Activated CD4-positive, alpha-beta T cell treated with anti-CD3 and anti-CD28 coated beads, Interleukin-2, Interleukin-6, amounts not matched to agents 100 ng/mL and 50 ng/mL, durations not matched to agents 16 hours and 8 hours (primary cell): ENCODE results near the gene RASA3.
"Not testable (repeated sequence)": the region's sequence is repeated elsewhere in the genome, so short reads cannot be mapped to it uniquely, and the experiment has no call there.

Source experiments
- DNase-seq: peaks from one replicate; pipeline ENCODE4 v3.0.0-alpha.2; 2020

RASA3 gene

DNA sequence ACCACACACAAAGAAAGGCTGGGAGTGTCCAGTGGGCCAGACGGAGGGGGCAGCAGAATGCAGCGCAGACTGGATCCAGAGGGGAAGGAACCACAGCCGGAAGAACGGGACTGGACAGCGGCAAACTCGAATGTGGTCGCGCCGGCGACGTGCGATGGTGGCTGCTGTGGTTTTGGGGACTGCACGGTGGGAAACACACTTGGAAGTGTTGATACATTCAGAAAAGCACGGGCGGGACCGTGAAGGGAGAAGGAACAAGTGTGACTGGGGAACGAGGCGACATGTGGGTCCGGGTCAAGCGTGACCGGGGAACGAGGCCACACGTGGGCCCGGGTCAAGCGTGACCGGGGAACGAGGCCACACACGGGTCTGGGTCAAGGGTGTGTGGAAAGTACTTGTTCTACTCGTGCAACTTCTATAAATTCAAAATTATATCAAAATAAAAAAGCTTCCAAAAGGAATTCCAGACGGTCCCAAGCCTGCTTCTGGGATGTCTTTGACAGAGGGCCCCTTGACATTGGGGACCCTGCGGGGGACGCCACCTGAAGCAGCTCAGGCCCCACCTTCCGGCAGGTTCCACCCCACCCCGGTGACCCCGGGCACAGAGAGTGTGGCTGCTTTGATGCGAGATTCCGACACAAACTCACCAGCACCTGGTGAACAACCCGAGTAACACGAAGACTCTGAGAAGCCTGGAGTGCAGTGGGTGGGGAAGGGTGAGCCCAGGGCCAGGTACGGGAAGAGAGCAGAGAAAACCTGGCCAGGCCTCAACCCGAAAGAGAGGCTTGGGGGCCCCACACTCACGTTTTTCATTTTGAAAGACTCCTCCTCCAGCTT is 133.4 kb downstream of the RASA3 start:
- DNase-seq = no peak

DNA sequence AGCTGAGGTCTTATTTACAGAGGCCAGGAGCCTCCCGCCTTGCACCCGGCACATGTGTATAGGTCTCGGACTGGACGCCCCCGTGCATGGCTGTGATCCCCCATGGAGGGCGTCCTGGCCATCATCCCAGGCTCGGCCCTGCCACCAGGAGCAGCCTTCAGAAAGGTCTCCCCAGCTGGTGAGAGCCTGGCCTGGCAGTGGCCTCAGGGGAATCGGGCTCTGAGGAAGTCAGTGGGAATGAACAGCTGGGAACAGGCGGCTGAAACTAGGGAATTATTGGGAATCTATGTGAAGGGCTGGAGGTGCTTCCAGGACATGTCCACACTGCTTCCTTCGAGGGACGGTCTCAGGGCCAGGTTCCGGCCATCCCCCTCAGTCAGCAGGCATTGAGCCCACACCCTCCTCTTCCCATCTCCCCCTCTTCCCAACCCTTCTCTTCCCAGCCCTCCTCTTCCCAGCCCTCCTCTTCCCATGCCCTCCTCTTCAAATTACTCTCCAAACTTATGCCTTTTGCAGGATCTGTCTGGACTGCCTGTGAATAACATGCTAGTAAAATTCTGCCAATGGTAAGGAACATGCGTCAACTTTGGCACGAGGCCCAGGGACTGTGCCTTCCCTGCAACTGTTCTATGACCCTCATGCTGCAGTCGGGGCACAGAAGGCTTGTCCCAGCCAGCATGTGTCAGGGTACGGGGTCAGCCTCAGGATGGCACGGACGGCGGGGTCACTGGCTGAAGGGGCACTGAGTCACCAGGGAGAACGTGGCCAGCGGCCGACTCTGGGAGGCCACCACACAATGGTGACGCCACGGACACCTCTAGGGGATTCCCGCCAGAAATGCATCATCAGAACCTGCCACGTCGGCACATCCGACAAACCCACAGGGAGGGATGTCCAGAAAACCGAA is 134.3 kb downstream of the RASA3 start:
- no peak for DNase-seq

DNA sequence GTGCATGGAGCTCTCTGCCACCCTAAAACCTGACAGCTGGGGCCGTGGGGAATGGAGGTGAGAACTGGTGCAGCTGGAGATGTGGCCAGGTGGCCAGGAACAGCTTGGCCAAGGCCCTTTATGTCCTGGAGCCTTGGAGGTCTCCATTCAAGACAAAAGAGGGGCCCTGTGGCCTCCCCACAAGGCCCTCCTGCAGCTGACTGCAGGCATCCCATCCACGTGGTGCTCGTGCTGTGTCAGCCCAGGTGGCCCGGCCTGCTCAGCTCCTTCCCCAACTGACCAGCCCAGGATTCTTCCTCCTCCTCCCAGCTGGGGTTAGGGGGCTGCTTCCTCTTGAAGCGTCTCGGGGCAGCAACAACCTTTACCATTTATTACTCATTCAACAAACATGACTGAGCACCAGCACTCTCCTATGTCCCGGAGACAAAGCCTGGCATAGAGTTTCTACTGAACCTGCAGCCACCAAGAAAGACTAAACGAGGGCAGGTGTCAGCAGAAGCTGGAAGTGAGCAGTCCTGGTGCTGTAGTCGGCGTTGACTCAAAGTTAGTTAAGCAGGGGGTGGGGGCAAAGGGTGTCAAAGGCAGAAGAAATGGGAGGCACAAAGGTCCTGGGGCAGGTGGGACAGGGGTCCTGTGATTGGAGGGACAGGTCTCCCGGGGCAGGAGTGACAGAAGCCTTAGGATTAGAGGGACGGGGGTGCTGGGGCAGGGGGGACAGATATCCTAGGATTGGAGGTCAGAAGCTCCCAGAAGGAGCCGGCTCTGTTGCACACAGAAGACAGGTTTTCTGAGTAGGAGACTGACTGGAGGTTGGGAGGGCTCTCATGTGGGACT is 135.3 kb downstream of the RASA3 start:
- DNase-seq = no peak

DNA sequence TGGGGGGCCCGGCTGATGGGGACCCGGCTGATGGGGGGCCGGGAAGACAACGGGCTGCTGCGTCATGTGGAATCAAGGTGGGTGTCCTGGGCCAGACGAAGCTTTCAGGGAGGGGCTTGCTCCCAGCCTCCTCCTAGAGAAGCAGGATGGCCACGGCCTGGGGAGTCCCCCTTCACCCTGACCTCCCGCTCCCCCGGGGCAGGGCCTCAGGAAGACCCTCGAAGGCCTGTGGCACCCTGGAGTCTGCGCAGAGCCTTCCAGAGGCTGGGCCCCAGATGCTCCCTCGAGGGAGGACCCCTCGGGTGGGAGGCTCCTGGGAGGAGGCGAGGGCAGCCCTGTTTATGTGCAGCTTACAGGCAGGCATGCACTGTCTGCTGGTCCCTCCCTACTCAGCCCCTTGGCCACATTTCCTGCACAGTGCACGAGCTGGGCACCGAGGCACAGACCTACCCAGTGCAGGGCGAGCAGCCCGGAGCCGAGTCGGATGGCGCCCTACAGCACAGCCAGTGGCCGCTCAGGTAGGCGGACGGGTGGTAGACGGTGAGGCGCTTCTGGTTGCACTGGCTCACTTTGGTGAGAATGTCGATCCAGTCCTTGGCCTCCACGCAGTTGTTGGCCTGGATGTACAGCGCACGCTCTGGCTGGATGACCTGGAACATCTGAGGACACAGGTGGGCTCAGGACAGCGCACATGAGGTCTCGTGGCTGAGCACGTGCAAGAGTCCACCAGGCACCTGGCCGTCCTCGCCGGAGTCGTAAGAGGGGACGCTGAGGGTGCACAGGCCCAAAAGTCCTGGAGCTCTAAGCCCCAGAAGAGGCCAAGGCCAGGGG is 136.1 kb downstream of the RASA3 start:
- no peak for DNase-seq

DNA sequence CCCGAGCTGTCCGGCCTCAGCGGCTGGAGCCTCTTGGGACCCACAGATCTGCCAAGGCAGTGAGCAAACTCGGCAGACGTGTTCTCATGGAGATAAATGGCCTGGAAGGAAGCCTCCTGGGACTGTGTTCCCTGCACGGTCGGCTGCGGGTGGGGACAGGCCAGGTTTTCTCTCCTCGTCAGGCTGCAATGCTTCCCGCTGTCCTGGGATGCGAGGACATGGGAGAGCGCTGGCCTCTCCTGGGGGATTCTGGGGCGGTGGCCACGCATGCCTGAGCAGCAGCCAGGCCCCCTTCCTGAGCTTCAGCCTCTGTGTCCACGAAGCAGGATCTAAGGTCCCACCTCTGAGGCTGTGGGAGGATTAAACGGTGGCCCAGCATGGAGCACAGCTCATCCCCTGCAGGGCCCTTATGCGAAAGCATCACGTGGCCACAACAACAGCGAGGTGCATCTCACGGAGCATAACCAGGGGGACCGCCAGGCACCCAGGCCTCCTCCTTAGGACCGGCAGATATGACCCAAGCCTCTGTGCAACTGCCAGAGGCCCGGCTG is 137.3 kb downstream of the RASA3 start:
- DNase-seq = no peak

DNA sequence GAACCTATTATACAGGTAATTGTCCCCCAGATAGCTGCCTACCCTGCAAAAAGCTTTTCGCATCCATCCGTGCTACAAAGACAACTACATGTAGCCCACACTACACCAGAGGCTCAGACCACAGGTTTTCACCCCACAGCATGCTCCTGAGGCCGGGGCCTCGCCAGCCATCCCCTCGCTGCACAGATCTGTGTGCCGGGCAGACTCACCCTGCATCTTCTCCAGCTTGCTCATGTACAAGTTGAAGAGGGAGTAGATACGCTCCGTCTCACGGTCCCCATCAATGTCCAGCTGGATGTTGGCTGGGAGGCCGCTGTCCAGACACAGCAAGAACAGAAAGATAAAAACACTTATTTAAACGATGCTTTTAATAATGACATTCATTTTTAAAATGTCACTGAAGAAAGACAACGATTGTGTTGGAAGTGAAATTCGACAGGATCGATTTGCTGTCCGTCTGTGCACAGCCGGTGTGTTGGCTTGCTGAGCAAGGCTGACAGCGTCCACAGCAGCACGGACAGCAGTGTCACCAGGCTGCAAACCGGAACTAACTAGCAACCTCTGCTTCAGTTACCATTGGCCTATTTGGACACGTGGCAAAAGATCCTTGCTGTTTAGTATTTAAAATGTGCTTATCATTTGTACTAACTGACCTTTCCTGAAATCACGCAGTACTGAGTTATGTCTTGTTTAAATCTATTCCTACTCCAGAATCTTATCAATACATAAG is 140.0 kb downstream of the RASA3 start:
- no peak for DNase-seq

DNA sequence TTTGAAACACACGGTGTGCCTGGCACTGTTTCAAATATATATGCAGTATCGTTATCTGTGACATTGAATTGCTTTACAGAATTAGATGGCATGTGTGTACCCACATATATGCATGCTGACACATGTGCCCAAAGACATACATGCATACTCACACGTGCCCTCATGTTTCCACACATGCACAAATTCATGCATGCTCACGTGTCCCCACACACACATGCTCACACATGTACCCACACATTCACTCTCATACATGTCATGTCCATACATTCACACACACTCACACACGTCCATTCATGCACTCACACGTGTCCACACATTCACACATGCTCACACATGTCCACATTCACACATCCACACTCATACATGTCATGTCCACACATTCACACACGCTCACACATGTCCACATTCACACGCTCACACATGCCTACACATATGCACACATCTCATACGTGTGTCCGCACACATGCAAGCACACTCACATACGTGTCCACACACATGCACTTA is 140.7 kb downstream of the RASA3 start:
- no peak for DNase-seq

DNA sequence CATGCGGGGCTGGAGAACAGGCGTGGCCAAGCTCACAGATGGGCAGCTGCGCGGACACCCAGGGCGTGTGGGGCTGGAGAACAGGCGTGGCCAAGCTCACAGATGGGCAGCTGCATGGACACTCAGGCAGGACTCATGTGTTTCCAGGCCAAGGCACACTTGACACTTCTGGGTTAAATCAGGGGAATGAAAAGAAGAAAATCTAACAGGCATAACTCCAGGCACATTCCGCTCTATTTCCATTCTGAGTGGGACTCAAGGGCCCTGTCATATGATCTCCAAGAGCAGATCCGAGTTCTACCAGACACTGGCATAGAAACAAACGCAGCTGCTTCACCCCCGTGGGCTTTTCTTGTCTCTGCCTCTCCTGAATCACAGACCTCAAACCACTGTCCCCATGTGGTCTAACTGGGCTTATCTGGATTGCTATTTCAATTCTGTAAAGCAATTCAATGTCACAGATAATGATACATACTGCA is 141.2 kb downstream of the RASA3 start:
- no peak for DNase-seq

DNA sequence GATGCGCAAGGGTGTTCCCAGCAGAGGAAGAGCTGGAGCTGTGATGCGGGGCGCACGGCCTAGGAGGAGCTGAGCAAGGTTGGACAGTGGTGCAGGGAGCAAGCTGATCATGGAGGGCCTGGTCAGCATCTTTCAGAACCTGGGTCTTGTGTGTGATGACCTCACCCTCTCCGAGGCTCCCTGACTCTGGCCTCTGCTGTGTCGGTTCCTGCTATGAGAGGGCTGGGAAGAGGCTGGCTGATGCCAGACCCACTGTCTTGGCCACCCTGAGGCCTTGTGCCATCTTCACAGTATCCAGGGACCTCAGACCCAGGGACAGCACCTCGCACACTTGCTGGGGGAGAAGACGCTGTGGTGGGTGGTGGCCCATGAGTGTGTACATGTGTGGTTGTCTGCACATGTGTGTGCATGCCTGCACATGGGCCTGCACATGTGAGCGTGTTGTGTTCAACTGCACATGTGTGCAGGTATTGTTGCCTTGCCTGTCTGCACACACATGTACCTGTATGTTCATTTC is 142.0 kb downstream of the RASA3 start:
- DNase-seq = no peak

DNA sequence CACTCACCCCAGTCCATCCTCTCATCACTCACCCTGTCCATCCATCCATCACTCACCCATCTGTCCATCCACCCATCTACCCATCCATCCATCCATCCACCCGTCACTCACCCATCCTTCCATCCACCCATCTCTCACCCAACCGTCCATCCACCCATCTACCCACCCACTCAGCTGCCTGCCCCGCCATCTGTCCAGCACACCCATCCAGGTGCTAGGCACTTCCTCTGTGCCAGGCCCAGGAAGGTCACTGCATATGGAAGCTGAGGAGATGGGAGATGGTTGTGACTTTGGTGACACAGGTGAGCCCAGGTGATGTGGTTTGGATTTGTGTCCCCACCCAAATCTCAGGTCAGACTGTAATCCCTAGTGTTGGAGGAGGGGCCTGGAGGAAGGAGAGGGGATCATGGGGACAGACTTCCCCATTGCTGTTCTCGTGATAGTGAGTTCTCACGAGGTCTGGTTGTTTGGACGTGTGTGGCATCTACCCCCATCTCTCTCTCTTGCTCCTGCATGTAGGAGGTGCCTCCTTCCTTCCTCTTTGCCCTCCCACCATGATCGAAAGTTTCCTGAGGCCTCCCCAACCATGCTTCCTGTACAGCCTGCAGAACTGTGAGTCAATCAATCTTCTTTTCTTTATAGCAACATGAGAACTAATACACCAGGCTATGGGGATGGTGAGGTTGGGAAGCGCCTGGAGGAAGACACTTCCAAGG is 142.7 kb downstream of the RASA3 start:
- no peak for DNase-seq

DNA sequence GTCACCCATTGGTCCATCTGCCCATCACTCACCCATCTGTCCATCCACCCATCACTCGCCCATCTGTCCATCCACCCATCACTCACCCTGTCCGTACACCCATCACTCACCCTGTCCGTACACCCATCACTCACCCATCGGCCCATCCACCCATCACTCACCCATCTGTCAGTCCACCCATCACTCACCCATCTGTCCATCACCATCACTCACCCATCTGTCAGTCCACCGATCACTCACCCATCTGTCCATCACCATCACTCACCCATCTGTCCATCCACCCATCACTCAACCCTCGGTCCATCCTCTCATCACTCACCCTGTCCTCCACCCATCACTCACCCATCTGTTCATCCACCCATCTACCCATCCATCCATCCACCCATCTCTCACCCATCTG is 143.6 kb downstream of the RASA3 start:
- not testable (repeated sequence) for DNase-seq

DNA sequence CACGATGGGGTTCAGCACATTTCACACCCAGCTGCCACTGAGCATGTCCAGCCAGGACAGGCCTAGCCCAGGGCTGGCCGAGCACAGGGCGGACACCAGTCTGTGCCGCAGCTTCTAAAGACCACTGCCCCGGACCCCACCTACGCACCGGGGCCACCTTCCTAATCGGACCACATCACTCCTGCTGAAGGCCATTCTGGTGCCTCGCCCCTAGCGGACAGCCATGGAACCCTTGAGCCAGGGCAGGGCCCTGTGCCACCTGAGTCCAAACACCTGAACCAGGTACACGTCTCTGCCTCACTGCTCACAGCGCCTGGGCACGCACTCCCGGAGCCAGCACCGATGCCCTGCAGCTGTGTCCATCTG is 150.1 kb downstream of the RASA3 start:
- no peak for DNase-seq

DNA sequence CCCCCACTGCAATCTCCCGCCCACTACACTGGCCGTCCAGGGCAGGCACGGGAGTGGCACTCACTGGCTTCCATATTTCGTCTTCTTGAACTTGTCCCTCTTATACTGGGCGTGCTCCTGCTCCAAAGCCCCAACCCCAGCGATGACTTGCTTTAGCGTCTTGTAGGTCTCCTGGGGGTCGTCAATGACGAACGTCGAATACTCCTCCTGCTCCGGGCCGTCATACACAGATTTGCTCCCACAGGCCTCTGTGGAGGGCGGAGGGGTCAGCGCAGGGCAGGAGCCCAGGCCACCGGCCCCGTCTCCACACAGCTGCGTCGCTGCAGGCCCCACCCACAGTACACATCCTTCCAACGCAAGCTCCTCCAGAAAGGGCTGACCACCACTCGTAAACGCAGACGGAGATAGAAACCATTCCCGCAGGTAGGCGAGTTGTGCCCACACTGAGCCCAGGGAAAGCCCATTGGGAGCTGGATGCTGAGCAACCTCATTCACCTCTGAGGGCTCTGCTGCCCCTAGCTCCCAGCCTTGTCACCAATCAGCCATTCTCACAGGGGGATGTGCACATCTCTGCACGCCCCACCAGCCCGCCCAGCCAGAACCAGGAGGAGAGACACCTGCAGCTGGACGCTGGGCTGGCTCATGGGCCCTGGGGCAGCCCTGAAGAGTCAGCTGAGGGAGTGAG is 150.7 kb downstream of the RASA3 start:
- no peak for DNase-seq

DNA sequence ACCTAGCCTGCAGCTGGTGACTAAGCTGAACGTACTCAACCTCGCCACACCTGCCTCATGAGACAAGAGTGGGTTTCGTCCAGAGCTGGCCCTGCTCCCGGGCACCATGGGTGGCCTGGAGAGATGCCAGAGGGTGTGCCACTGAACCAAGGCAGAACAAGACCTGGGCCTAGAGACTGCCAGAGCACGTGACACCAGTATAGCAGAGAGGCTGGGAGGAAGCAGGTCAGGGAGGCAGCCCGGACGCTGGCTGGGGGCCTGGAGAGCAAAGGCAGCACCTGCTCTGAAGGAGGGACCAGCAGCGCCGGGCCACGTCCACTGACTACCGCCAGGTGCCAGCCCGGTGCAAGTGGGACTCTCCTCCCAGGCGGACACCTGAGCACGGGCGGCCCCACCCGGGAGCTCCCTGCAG is 151.2 kb downstream of the RASA3 start:
- no peak for DNase-seq

DNA sequence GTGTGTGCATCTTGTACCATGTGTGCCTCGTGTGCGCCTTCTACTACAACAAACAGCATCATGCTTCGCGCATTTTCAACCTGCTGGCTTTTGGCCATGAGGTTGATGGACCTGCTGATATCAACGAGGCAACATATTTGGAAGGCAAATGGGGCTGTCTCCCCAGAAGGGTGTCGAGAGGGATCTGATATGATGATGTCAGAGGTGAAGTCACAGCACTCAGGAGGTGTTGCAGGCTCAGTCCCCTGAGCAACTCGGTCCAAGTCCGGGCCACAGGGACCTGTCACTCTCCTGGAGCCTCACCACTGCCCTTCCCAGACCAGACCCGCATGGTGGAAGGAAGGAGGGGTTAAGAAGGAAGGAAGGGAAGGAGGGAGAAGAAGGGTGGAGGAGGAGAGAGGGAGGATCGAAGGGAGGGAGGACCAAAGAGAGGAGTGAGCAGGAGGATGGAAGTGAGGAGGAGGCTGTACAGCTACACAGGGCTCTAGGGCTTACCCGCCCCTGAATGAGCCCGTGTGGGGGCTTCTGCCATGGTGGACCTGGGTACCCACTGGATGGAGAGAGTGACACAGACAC is 151.8 kb downstream of the RASA3 start:
- DNase-seq = no peak

DNA sequence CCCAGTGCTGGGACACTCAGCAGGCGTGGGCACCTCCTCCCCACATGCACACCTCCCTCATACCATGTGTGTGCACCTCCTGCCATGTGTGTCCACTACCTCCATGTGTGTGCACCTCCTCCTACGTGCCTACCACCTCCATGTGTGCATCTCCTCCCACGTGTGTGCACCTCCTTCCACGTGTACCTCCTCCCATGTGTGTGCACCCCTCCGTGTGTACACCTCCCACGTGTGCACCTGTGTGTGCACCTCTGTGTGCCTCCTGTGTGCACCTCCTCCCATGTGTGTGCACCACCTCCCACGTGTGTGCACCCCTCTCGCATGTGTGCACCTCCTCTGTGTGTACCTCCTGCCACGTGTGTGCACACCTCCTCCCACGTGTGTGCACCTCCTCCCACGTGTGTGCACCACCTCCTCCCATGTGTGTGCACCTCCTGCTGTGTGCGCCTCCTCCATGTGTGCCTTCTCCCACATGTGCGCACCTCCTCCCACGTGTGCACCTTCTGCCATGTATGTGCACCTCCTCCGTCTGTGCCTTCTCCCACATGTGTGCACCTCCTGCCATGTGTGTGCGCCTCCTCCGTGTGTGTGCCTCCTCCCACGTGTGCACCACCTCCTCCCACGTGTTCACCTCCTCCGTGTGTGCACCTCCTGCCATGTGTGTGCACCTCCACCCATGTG is 152.5 kb downstream of the RASA3 start:
- DNase-seq = no peak

DNA sequence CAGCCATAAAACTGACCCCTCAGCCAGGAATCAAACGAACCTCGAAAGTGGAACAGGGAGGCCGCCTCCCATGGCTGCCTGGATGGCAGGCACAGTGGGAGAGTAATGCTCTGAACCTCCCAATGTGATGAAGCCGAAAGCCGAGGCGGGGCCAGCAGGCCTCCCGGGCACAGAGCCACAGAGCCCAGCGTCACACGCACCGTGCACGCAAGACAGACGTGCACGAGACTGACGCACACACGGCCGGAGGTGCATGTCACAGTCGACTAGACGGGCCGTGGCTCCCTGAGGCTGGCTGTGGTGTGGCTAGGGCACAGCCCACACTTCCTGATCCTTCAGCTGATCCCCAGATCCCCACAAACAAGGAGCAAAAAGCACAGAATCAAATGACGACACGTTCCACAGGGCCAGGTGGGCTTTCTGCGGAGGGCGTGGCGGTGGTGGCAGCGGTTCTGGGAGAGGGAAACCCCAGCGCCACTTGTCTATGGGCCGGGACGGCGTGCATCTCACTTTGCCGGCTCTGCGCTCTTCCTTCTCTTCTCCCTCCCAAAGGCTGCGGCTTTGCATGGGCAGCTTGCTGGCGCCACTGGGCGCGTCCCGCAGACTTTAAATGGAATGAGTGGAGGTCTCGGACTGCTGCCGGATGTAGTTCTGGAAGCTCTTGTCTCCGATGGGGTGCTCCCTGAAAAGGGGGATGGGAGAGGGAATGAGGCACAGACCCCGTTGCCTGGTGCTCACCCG is 153.5 kb downstream of the RASA3 start:
- no peak for DNase-seq

DNA sequence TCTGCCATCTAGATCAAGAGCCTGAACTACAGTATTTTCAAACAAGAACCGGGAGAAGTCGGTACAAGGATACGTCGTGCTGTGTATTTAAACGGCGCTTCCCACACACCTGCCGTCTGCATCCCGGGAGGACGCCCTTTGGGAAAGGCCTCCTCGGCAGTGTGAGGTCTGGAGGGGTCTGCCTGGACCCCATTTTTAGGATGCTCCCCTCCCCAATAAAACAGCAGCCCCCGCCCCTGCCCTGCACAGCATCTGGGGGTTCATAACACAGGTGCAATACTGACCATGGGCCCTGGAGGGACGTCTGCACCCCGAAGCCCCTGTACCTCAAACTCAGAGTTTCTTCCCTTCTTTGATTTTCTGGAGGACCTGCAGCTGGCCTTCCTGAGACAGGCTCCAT is 154.4 kb downstream of the RASA3 start:
- DNase-seq = no peak
